Muscle of back (tissue), 11 donors: ENCODE data around the gene EIF4G3. TPM values are rescaled to one million over a fixed set of nuclear protein-coding genes. Genes with fewer than 3 reads are reported as not detected.
A peak's percentile ranks its signal among the peaks of the same experiment; 100 is the strongest.
"Not testable (repeated sequence)": the region's sequence is repeated elsewhere in the genome, so short reads cannot be mapped to it uniquely, and the experiment has no call there.

Experiments
- DNase-seq, 3 donors: peaks; one replicate each; pipeline versions ENCODE4 v3.0.0 to v3.0.0-alpha.2; 2013
- polyA plus RNA-seq, 10 donors: library from polyadenylated mRNA; unstranded; fragments of 120-200 nt; gene quantifications; one replicate each; pipeline ENCODE4 v1.2.1, GENCODE V29; 2013; ENCODE audit not compliant: insufficient read length in 10 of 10

The EIF4G3 gene
- polyA plus RNA-seq, 10 donors = 30.2 to 42.5 (median 35.7) TPM

- no peak for DNase-seq
Measured at GRCh38 chr1:20956272-20956671, 220.4 kb downstream of the EIF4G3 start.

GRCh38 chr1:20950679-20951078 is 226.0 kb downstream of the EIF4G3 start:
- DNase-seq = no peak

- DNase-seq = no peak
Measured at GRCh38 chr1:20949871-20950590, 226.7 kb downstream of the EIF4G3 start.

GRCh38 chr1:20948101-20948500 is 228.6 kb downstream of the EIF4G3 start:
- DNase-seq = no peak

- DNase-seq = no peak
Measured at GRCh38 chr1:20947409-20947808, 229.3 kb downstream of the EIF4G3 start.

- DNase-seq = no peak
Measured at GRCh38 chr1:20936621-20937020, 240.1 kb downstream of the EIF4G3 start.

- DNase-seq = no peak
Measured at GRCh38 chr1:20936216-20936615, 240.5 kb downstream of the EIF4G3 start.

GRCh38 chr1:20935717-20936116 is 241.0 kb downstream of the EIF4G3 start:
- DNase-seq = no peak

GRCh38 chr1:20932437-20932977 is 244.2 kb downstream of the EIF4G3 start:
- no peak for DNase-seq

GRCh38 chr1:20931930-20932436 is 244.7 kb downstream of the EIF4G3 start:
- no peak for DNase-seq

- no peak for DNase-seq
Measured at GRCh38 chr1:20930427-20930826, 246.3 kb downstream of the EIF4G3 start.

GRCh38 chr1:20928146-20928545 is 248.6 kb downstream of the EIF4G3 start:
- DNase-seq = no peak

GRCh38 chr1:20921285-20921684 is 255.4 kb downstream of the EIF4G3 start:
- DNase-seq = peak; percentile 29 to 49 (median 38)

- no peak for DNase-seq
Measured at GRCh38 chr1:20913242-20913641, 263.5 kb downstream of the EIF4G3 start.

- DNase-seq = not testable (repeated sequence)
Measured at GRCh38 chr1:20907526-20907925, 269.2 kb downstream of the EIF4G3 start.

GRCh38 chr1:20903437-20903836 is 273.3 kb downstream of the EIF4G3 start:
- DNase-seq = no peak

- no peak for DNase-seq
Measured at GRCh38 chr1:20900056-20900455, 276.6 kb downstream of the EIF4G3 start.

GRCh38 chr1:20899154-20899972 is 277.3 kb downstream of the EIF4G3 start:
- DNase-seq = no peak

- DNase-seq = no peak
Measured at GRCh38 chr1:20896826-20897225, 279.9 kb downstream of the EIF4G3 start.

- no peak for DNase-seq
Measured at GRCh38 chr1:20893931-20894330, 282.8 kb downstream of the EIF4G3 start.

- DNase-seq = no peak
Measured at GRCh38 chr1:20891091-20891490, 285.6 kb downstream of the EIF4G3 start.

GRCh38 chr1:20887246-20887645 is 289.5 kb downstream of the EIF4G3 start:
- DNase-seq = no peak

- DNase-seq = no peak
Measured at GRCh38 chr1:20885121-20885520, 291.6 kb downstream of the EIF4G3 start.
